ENCODE results near the gene CCDC134. TPM values are rescaled to one million over a fixed set of nuclear protein-coding genes. Genes with fewer than 3 reads are reported as not detected.

Gene CCDC134
- total and polyA plus RNA-seq, 9 of the 15 experiments (the other 6 are each of a cell fraction or from before 2014, with no cell fraction given) = 0.56 to 11.9 (median 5.3) TPM

DNA sequence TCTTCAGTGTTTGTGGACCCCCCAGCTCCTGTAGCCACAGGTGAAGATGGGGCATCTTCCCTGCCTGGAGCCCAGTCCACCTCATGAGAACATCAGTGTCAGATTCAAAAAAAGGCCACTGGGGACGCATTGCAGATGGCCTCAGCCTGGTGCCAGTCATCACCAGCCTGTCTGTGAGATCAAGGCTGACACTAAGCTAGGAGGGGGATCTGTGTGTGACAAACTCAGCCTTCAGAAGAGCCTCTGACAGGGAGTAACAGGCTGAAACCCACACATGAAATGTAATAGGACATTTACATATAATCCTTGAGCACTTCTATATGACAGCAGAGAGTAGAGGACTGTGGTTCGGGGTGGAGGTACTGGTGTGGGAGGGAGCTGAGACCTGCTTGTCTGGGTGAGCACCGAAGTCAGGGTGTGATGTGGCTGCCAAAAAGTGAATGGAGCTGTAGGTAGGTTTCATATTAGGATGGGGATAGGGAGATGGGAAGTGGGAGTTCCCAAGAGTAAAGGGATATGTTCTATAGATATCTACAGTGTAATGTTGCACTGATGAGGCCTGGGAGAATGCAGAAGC lies 20.5 kb upstream of the CCDC134 start:
- CTCF ChIA-PET (ENCODE audit: low intra/inter-chr PET ratio) = no interaction called here
- POLR2A ChIA-PET = interaction anchor here (1.1 to 2.2 kb wide), 3 partner anchors 20 to 91 kb away, joined by 4 to 10 read pairs (median 6); partner anchors contain the start of genes CCDC134 and SNU13
- no peaks in the 10 kb centered on the region for H3K9me1 ChIP-seq (ENCODE audit: control insufficient read depth, insufficient read depth, low read length)
- H3K27ac ChIP-seq (ENCODE audit: extremely low read depth, low read depth, low read length) = no peak overlapping the region
- no peak overlapping the region for H2AFZ ChIP-seq (ENCODE audit: low read depth, low read length)
- no peak overlapping the region for H3K9ac ChIP-seq (ENCODE audit: insufficient read depth in 1 of 2, low read depth in 2 of 2, low read length in 2 of 2)
- no peaks in the 10 kb centered on the region for H4K20me1 ChIP-seq (replicated peaks; ENCODE audit: control insufficient read depth, insufficient read depth, low read length)
- no peak for ATAC-seq
- WGBS (ENCODE audit: insufficient coverage, low coverage, missing lambda C conversion rate) = 8% methylated on average over 3 of the region's 3 CpGs
- no peak for FAIRE-seq
- in situ Hi-C loops (cut with MboI) = no loop called here
- H3K36me3 ChIP-seq (ENCODE audit: control insufficient read depth, insufficient read depth, low read length) = no peaks in the 10 kb centered on the region
- no peak for DNase-seq (ENCODE audit: extremely low read depth in 1 of 4, low spot score in 3 of 4)
- TF ChIP-seq RBM34 (IDR thresholded peaks at IDR 0.05; ENCODE audit: borderline replicate concordance, insufficient read depth, low read length) = no peak
- no peak for TF ChIP-seq SMAD2 (IDR thresholded peaks at IDR 0.05; ENCODE audit: low read depth, low read length)
- TF ChIP-seq TGIF2 (CRISPR knock-in tag; IDR thresholded peaks at IDR 0.05) = no peak
- TF ChIP-seq ZNF764 (CRISPR knock-in tag; IDR thresholded peaks at IDR 0.05; ENCODE audit: low read depth) = no peak
- TF ChIP-seq CTBP1 (IDR thresholded peaks at IDR 0.05; ENCODE audit: borderline replicate concordance) = no peak
- no peak for TF ChIP-seq NFIC (IDR thresholded peaks at IDR 0.05)
- TF ChIP-seq ZNF124 (CRISPR knock-in tag; IDR thresholded peaks at IDR 0.05) = no peak
- H3K79me2 ChIP-seq (ENCODE audit: control insufficient read depth, insufficient read depth, low read length) = no peaks in the 10 kb centered on the region
- no peak overlapping the region for H3K4me3 ChIP-seq
- no peak overlapping the region for H3K4me2 ChIP-seq (ENCODE audit: insufficient read depth, low read length)
- no peaks in the 10 kb centered on the region for H3K9me3 ChIP-seq (replicated peaks; ENCODE audit: control insufficient read depth, insufficient read depth, low read depth, low read length)
- intact Hi-C loops (cut with micrococcal nuclease) = no loop called here
- no TSS peak for BruUV-seq (replicated peaks)
- peaks cover 0 to 6% of the 10 kb centered on the region in 2 experiments; a peak in 2 of 5 replicates for H3K4me1 ChIP-seq (replicated peaks in 1 of 2; ENCODE audit: control insufficient read depth in 2 of 2, insufficient read depth in 2 of 2, low read length in 2 of 2)
- no peaks in the 10 kb centered on the region for H3K27me3 ChIP-seq (ENCODE audit: control insufficient read depth in 2 of 2, insufficient read depth in 2 of 2, low read length in 2 of 2)

All from K562 (cell line).